ENCODE results near the gene WNT7A. TPM values are rescaled to one million over a fixed set of nuclear protein-coding genes. Genes with fewer than 3 reads are reported as not detected.

The WNT7A gene
- polyA plus RNA-seq, 1 of the 3 experiments (the other 2 are of a cell fraction), result not detected

DNA sequence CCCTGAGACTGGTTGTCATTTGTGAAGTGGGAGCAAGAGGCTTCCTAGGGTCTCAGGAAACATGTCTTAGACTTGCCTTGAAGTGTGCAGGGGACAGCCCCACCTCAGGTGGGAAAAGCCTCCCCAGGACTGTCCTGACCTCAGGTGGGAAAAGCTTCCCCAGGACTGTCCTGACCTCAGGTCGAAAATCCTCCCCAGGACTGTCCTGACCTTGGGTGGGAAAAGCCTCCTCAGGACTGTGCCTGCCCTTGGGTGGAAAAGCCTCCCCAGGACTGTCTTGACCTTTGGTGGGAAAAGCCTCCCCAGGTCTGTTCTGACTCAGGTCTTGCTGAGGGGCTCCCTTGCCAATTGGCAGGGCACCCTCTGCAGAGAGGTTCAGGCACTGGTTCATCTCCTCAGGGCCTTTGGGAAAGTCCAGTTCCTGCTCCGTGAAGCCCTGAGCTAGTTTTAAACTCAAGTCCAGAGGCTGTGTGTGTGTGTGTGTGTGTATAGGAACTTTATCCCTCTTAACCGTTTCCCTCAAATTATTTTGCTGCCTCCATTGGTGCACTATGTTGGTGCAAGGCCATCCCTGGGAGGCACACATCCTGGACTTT, 64.7 kb downstream of the WNT7A start (continued):
- TF ChIP-seq, protein P1, sequence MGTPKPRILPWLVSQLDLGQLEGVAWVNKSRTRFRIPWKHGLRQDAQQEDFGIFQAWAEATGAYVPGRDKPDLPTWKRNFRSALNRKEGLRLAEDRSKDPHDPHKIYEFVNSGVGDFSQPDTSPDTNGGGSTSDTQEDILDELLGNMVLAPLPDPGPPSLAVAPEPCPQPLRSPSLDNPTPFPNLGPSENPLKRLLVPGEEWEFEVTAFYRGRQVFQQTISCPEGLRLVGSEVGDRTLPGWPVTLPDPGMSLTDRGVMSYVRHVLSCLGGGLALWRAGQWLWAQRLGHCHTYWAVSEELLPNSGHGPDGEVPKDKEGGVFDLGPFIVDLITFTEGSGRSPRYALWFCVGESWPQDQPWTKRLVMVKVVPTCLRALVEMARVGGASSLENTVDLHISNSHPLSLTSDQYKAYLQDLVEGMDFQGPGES (IDR thresholded peaks at IDR 0.05; ENCODE audit: low read depth, low read length), result no peak
- TF ChIP-seq EZH2phosphoT487 (IDR thresholded peaks at IDR 0.05; ENCODE audit: borderline replicate concordance, low read depth) (no peak), MEF2A (IDR thresholded peaks at IDR 0.05; ENCODE audit: borderline replicate concordance, low read depth) (no peak), NFIC (IDR thresholded peaks at IDR 0.05; ENCODE audit: borderline replicate concordance) (no peak), RFX5 (IDR thresholded peaks at IDR 0.05; ENCODE audit: low read length) (no peak), FOXM1 (IDR thresholded peaks at IDR 0.05; ENCODE audit: low read depth) (no peak), RAD21 (IDR thresholded peaks at IDR 0.05; ENCODE audit: low read length) (no peak), EP300 (IDR thresholded peaks at IDR 0.05; ENCODE audit: borderline replicate concordance in 1 of 2, low read depth in 1 of 2, low read length in 1 of 2) (no peak), MXI1 (IDR thresholded peaks at IDR 0.05; ENCODE audit: low read depth, low read length) (no peak), POLR2AphosphoS5 (IDR thresholded peaks at IDR 0.05; ENCODE audit: low read depth, low read length) (no peak)
- TF ChIP-seq, protein P2, sequence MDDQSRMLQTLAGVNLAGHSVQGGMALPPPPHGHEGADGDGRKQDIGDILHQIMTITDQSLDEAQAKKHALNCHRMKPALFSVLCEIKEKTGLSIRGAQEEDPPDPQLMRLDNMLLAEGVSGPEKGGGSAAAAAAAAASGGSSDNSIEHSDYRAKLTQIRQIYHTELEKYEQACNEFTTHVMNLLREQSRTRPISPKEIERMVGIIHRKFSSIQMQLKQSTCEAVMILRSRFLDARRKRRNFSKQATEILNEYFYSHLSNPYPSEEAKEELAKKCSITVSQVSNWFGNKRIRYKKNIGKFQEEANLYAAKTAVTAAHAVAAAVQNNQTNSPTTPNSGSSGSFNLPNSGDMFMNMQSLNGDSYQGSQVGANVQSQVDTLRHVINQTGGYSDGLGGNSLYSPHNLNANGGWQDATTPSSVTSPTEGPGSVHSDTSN (IDR thresholded peaks at IDR 0.05), result no peak

GRCh38 chr3:13812034-13812471, 67.8 kb downstream of the WNT7A start:
- TF ChIP-seq GABPA (IDR thresholded peaks at IDR 0.05; ENCODE audit: low read depth) (no peak), TCF12 (IDR thresholded peaks at IDR 0.05) (no peak), EZH2phosphoT487 (IDR thresholded peaks at IDR 0.05; ENCODE audit: borderline replicate concordance, low read depth) (no peak), SIN3A (IDR thresholded peaks at IDR 0.05; ENCODE audit: borderline replicate concordance, low read depth, low read length) (no peak), CHD2 (IDR thresholded peaks at IDR 0.05; ENCODE audit: low read length, partially characterized antibody) (no peak), NFIC (IDR thresholded peaks at IDR 0.05; ENCODE audit: borderline replicate concordance) (no peak), JUND (IDR thresholded peaks at IDR 0.05) (no peak), RAD21 (IDR thresholded peaks at IDR 0.05; ENCODE audit: low read length) (no peak), ELF1 (IDR thresholded peaks at IDR 0.05) (no peak), RCOR1 (IDR thresholded peaks at IDR 0.05; ENCODE audit: low read length) (no peak)
- TF ChIP-seq, protein P2 (IDR thresholded peaks at IDR 0.05), result no peak
- ChIA-PET POLR2A (no interaction called here), CTCF (interaction anchor here (1.4 kb wide), 1 partner anchor 17 kb away, joined by 3 read pairs; no protein-coding TSS in a partner anchor)
- H3K4me1 ChIP-seq (ENCODE audit: control insufficient read depth in 1 of 2, insufficient read depth in 2 of 2, low read depth in 1 of 2, low read length in 1 of 2), result no peaks in the 10 kb centered on the region; a peak in 1 of 4 replicates
- no peaks in the 10 kb centered on the region for H3K9me2 ChIP-seq
- no peaks in the 10 kb centered on the region for H3K9me3 ChIP-seq
- no peaks in the 10 kb centered on the region for H3K36me3 ChIP-seq (replicated peaks in 1 of 2; ENCODE audit: control insufficient read depth in 1 of 2, insufficient read depth in 2 of 2, low read length in 1 of 2)
- H3K27me3 ChIP-seq (ENCODE audit: insufficient read depth), result no peaks in the 10 kb centered on the region
- H3K79me2 ChIP-seq (ENCODE audit: insufficient read depth), result no peaks in the 10 kb centered on the region
- no peaks in the 10 kb centered on the region for H4K20me1 ChIP-seq (ENCODE audit: insufficient read depth)
- no peak overlapping the region for H3K4me3 ChIP-seq (ENCODE audit: low read depth in 2 of 2, low read length in 1 of 2)
- no peak overlapping the region for H3K9ac ChIP-seq
- no peak overlapping the region for H2AFZ ChIP-seq (ENCODE audit: low read depth)
- WGBS (ENCODE audit: low lambda C conversion rate), result 29% methylated on average over 8 of the region's 11 CpGs
- no peaks in the 10 kb centered on the region for H3F3A ChIP-seq (replicated peaks; ENCODE audit: insufficient read depth)
- no peak overlapping the region for H3K27ac ChIP-seq (ENCODE audit: low read depth in 2 of 2, low read length in 1 of 2)
- no peak for DNase-seq
- H3K4me2 ChIP-seq, result no peak overlapping the region

All from SK-N-SH (cell line).